NCI-H82 treated with DMSO at 0.1 percent for 48 hours (cell line): ENCODE data around the gene EFHC1.

Experiments
- DNase-seq: peaks from one replicate; lab custom pipeline; 2025; ENCODE audit not compliant: unreplicated experiment; lab: John Stamatoyannopoulos, UW

The EFHC1 gene

GRCh38 chr6:52516269-52516668, 96.1 kb downstream of the EFHC1 start:
- DNase-seq, result no peak

GRCh38 chr6:52516943-52517342, 96.8 kb downstream of the EFHC1 start:
- DNase-seq, result no peak

- DNase-seq, result no peak
These were observed 97.5 kb downstream of the EFHC1 start for GRCh38 chr6:52517502-52518278.

GRCh38 chr6:52518279-52518945, 98.3 kb downstream of the EFHC1 start:
- DNase-seq, result no peak

- no peak for DNase-seq
These were observed 99.5 kb downstream of the EFHC1 start for GRCh38 chr6:52519618-52520017.

DNA sequence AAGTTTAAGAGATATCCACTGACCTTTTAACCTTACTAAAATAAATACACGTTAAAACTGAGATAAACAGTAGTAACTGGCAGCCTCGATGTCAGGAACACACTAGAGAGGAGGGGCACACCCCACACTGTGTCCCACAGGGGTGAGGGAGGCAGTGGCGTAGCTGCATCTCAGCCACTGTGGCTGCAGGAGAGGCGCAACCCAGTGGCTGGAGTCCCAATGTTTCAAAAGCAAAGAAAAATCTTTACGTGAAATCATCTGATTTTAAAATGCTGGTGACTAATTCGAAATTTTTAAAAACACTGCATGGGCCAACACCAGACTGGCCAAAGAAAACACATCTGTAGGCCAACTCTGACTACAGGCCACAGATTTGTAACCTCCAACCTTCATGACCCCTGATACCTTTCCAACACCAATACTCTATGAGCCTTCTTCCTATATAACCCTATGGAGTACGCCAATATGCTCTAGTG, 102.0 kb downstream of the EFHC1 start:
- DNase-seq, result no peak

GRCh38 chr6:52522655-52523054, 102.5 kb downstream of the EFHC1 start:
- no peak for DNase-seq

- no peak for DNase-seq
These were observed 103.4 kb downstream of the EFHC1 start for GRCh38 chr6:52523378-52524142.

- DNase-seq, result peak; percentile 55
These were observed 104.8 kb downstream of the EFHC1 start for GRCh38 chr6:52524918-52525317.

DNA sequence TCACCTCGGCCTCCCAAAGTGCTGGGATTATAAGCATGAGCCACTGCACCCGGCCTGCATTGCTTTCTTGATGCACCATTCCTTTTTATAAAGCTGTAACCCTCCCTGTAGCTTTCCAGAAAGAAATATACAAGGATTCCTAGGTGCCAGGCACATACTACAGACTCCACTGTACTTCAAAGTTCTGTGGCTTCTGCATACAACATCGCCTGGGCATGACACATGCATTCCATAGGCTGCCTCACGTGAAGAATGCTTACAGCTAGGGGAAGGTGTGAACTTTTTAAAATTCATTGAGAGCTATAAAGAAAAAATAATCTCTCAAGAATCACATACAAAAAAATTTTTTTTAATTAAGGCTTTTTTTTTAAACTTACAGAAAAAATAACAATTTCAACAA, 106.5 kb downstream of the EFHC1 start:
- DNase-seq, result no peak

- DNase-seq, result no peak
These were observed 107.3 kb downstream of the EFHC1 start for GRCh38 chr6:52527436-52527835.

DNA sequence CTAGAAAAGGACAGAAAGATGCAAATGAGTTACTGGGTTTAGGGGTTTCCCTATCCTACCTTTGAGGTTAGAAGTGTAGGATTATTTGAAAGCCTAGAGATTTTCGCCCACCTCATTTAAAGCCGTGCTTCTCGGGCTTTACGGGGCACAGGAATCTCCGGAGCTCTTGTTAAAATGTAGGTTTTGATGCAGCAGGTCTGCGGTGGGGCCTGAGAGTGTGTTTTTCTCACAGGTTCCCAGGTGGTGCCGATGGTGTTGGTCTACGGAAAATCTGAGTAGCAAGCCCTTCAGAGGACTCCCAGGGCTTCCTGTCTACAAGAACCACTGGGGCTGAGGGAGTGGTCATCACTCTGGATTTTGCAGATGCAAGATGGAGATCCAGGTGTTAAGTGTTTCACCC, 109.2 kb downstream of the EFHC1 start:
- no peak for DNase-seq

- no peak for DNase-seq
These were observed 110.2 kb downstream of the EFHC1 start for GRCh38 chr6:52530351-52530750.

DNA sequence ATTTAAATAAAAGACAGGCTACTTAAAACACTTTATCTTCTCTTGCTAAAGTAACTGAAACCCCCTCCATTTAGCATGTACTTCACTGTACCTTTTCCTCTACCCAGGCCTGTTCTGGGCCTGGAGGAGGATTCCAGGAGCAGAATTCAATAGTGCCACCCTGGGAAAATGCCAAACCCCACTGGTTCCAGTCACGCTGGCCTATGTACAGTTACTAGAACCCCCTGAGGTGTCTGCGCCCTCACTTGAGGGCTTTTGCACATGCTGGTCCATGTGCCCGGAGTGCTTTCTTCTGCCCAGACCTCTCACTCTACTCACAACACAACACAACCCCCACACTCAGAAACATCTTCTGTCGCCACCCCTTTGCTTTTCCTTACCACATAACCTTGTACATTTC, 111.3 kb downstream of the EFHC1 start:
- no peak for DNase-seq

- DNase-seq, result no peak
These were observed 111.7 kb downstream of the EFHC1 start for GRCh38 chr6:52531834-52532233.

GRCh38 chr6:52532457-52532856, 112.3 kb downstream of the EFHC1 start:
- no peak for DNase-seq

DNA sequence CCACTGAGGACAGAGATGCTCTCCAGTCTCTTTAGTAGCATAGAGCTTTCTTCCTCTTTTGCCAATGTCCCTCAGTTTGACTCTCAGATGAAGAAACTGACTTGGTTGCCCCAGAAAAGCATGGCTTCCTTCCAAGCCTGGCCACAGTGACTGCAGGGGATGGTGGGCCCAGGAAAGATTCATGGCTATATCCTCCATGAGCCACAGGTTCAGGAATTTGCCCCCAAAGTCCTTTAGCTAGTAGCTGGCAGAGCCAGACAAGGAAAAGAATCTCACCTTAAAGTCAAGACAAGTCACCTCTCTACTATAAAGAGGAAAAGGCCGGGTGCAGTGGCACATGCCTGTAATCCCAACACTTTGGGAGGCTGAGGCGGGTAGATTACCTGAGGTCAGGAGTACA, 113.3 kb downstream of the EFHC1 start:
- no peak for DNase-seq

DNA sequence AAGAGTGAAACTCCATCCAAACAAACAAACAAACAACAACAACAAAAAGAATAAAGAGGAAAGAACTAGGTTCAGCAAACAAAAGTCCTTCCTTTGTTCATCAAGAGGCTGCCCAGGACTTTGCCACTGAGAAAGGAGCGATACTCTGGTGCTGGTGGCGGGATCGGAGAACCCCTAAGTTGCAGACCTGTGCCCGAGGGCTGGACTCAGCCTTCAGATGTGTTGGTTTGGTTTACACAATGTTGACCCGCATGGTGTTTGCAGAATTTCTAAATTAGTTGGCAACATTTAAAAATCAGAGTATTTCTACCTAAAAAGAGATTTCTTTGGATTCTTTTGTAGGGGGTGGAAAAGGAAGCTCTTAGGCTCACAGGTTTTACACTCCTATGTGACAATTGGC, 114.2 kb downstream of the EFHC1 start:
- DNase-seq, result no peak

GRCh38 chr6:52534966-52535390, 114.8 kb downstream of the EFHC1 start:
- DNase-seq, result no peak

DNA sequence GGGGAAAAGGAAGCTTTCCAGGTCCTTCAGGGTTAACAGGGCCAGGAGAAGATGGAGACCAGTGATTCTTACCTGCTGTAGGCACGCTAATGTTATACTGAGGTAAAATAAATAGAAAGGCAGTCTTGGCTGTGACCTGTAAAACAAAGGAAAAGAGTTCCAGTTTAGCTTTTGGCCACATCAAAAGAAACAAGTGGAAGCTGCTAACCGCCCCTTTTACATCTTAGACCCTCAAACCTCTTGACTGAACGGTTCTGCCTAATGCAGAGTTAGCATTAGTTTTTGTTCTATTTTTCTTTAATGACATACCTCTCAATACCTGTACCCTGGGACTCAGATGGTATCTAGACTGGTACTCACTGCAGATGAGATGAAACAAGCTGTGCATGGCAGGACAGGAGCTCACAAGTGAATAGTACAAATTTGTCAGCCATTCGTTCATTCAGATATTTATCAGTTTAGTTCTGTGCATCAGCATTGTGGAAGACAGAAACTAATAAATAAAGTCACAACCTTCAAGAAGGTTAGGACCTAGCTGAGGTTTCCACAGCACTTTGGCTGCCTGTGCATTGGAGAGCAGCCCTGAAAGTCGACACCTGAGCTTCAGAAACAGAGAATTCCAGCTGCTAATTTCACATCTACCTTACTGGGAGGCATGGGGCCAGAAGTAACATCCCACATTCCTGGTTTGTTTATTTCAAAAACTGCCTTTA, 115.7 kb downstream of the EFHC1 start:
- no peak for DNase-seq

GRCh38 chr6:52536424-52536916, 116.3 kb downstream of the EFHC1 start:
- DNase-seq, result no peak
